Sigmoid colon (tissue), 7 donors: Measurements from ENCODE around the gene ANKRD33B. TPM values are rescaled to one million over a fixed set of nuclear protein-coding genes. Genes with fewer than 3 reads are reported as not detected.

ENCODE experiments used
- DNase-seq: peaks from one replicate; pipeline ENCODE4 v3.0.0-alpha.2; 2019
- H3K27ac ChIP-seq, 4 donors: fragments of 200-600 bp; sonication (generic); one replicate each; pipeline ENCODE4 v1.5.1; 2016 to 2019; ENCODE audit warnings: mild to moderate bottlenecking in 1 of 4
- H3K27me3 ChIP-seq, 3 donors: fragments of 200-600 bp; sonication (generic); one replicate each; pipeline ENCODE4 v1.5.1; 2019; ENCODE audit warnings: mild to moderate bottlenecking in 1 of 3
- H3K36me3 ChIP-seq, 4 donors: fragments of 200-600 bp; sonication (generic); one replicate each; pipeline ENCODE4 v1.5.1; 2016 to 2019
- H3K4me1 ChIP-seq, 4 donors: fragments of 200-600 bp; sonication (generic); one replicate each; pipeline ENCODE4 v1.5.1; 2017 to 2019
- H3K4me3 ChIP-seq, 4 donors: fragments of 200-600 bp; sonication (generic); one replicate each; pipeline ENCODE4 v1.5.1; 2017 to 2019; ENCODE audit warnings: mild to moderate bottlenecking in 2 of 4, moderate library complexity in 1 of 4
- H3K9me3 ChIP-seq, 4 donors: fragments of 200-600 bp in 3 of 4; sonication (generic) in 3 of 4; one replicate each; pipeline versions ENCODE4 v1.5.1 to v1.6.1; 2013 to 2019
- CTCF ChIP-seq, 4 experiments: fragments of 450-650 bp in 3 of 4; fragments of 200-600 bp in 1 of 4; IDR thresholded peaks; one replicate each; pipeline ENCODE4 v1.5.1; 2016 to 2019; ENCODE audit warnings: antibody characterized with exemption in 4 of 4, mild to moderate bottlenecking in 3 of 4, moderate library complexity in 2 of 4
- EP300 ChIP-seq, 4 donors: sonication (generic); formaldehyde crosslinking; IDR thresholded peaks; one replicate each; pipeline ENCODE4 v1.6.1; 2017; ENCODE audit warnings: antibody characterized with exemption in 4 of 4
- POLR2A ChIP-seq, 2 donors: fragments of 450-650 bp; IDR thresholded peaks; one replicate each; pipeline ENCODE4 v1.6.1; 2016; ENCODE audit warnings: antibody characterized with exemption in 2 of 2, mild to moderate bottlenecking in 2 of 2, moderate library complexity in 2 of 2
- POLR2AphosphoS5 ChIP-seq, 4 donors: sonication (generic); formaldehyde crosslinking; IDR thresholded peaks; one replicate each; pipeline ENCODE4 v1.6.1; 2017; ENCODE audit warnings: antibody characterized with exemption in 4 of 4
- WGBS, 2 donors: extraction: QIAGEN DNeasy Blood & Tissue Kit; methylation state at CpG; one replicate each; pipeline ENCODE4 v1.1.7; 2013; 5-methylcytosine and 5-hydroxymethylcytosine counted together
- intact Hi-C: fragments of 100-400 bp; cut with DNase I; formaldehyde crosslinking; loops from one replicate; pipeline ENCODE4 v1.15.1; 2023
- polyA plus RNA-seq, 3 donors: library from polyadenylated mRNA; stranded (reverse); fragments of 200-250 nt; gene quantifications; one replicate each; pipeline ENCODE4 v1.2.3, GENCODE V29; 2013
- total RNA-seq, 4 donors: library from RNA; depleted of rRNA; stranded (reverse); fragments of >200 nt; gene quantifications; one replicate each; pipeline ENCODE4 v1.1.0, GENCODE V29; 2016
- donor health status: healthy with polysubstance abuse.
- donor health status: Bipolar disorder and iron deficiency.
- donor health status: healthy.

The ANKRD33B gene
- total and polyA plus RNA-seq, 7 donors = 0.23 to 4.6 (median 2.7) TPM

- Histone ChIP-seq H3K9me3 (no peaks in the 10 kb centered on the region), H3K27ac (no peak overlapping the region), H3K27me3 (no peaks in the 10 kb centered on the region), H3K4me1 (no peaks in the 10 kb centered on the region), H3K4me3 (no peak overlapping the region), H3K36me3 (peaks cover 0 to 51% (median 21%) of the 10 kb centered on the region in 4 donors)
- intact Hi-C loops = no loop called here
- TF ChIP-seq EP300 (IDR thresholded peaks at IDR 0.05) (no peak), POLR2A (IDR thresholded peaks at IDR 0.05) (no peak)
- WGBS, 2 donors = 96% methylated on average over 7 of the region's 7 CpGs
- DNase-seq = no peak
Observed at GRCh38 chr5:10677533-10677932, 113.7 kb downstream of the ANKRD33B start.

GRCh38 chr5:10678244-10678643 lies 114.4 kb downstream of the ANKRD33B start:
- no peak for TF ChIP-seq CTCF (IDR thresholded peaks at IDR 0.05)
- TF ChIP-seq POLR2A (IDR thresholded peaks at IDR 0.05) = no peak
- TF ChIP-seq EP300 (IDR thresholded peaks at IDR 0.05) = no peak
- TF ChIP-seq POLR2AphosphoS5 (IDR thresholded peaks at IDR 0.05) = no peak
- 97 to 98% methylated on average over 2 of the region's 2 CpGs for WGBS, 2 donors
- no peaks in the 10 kb centered on the region for H3K4me1 ChIP-seq
- no peak for DNase-seq
- intact Hi-C loops = no loop called here
- no peaks in the 10 kb centered on the region for H3K27me3 ChIP-seq
- H3K9me3 ChIP-seq = no peaks in the 10 kb centered on the region
- H3K27ac ChIP-seq = no peak overlapping the region
- no peak overlapping the region for H3K4me3 ChIP-seq
- peaks cover 0 to 58% (median 24%) of the 10 kb centered on the region in 4 donors for H3K36me3 ChIP-seq

- Histone ChIP-seq H3K4me3 (no peak overlapping the region), H3K27me3 (no peaks in the 10 kb centered on the region), H3K27ac (no peak overlapping the region), H3K9me3 (no peaks in the 10 kb centered on the region), H3K4me1 (no peaks in the 10 kb centered on the region), H3K36me3 (peaks cover 0 to 61% (median 24%) of the 10 kb centered on the region in 4 donors)
- TF ChIP-seq EP300 (IDR thresholded peaks at IDR 0.05) = no peak
- no peak for TF ChIP-seq POLR2AphosphoS5 (IDR thresholded peaks at IDR 0.05)
- no peak for TF ChIP-seq CTCF (IDR thresholded peaks at IDR 0.05)
- TF ChIP-seq POLR2A (IDR thresholded peaks at IDR 0.05) = no peak
- intact Hi-C loops = no loop called here
- 94 to 95% methylated on average over 15 of the region's 15 CpGs for WGBS, 2 donors
- DNase-seq = no peak
Observed at GRCh38 chr5:10679336-10679988, 115.6 kb downstream of the ANKRD33B start.

- DNase-seq = no peak
- Histone ChIP-seq H3K9me3 (no peaks in the 10 kb centered on the region), H3K27ac (no peak overlapping the region), H3K36me3 (peaks cover 0 to 61% (median 24%) of the 10 kb centered on the region in 4 donors), H3K27me3 (no peaks in the 10 kb centered on the region), H3K4me1 (no peaks in the 10 kb centered on the region), H3K4me3 (no peak overlapping the region)
- intact Hi-C loops = no loop called here
- no peak for TF ChIP-seq POLR2A (IDR thresholded peaks at IDR 0.05)
- TF ChIP-seq POLR2AphosphoS5 (IDR thresholded peaks at IDR 0.05) = no peak
- TF ChIP-seq CTCF (IDR thresholded peaks at IDR 0.05) = no peak
- no peak for TF ChIP-seq EP300 (IDR thresholded peaks at IDR 0.05)
- 95 to 97% methylated on average over 16 to 17 of the region's 17 CpGs for WGBS, 2 donors
Observed at GRCh38 chr5:10680876-10681481, 117.1 kb downstream of the ANKRD33B start.

GRCh38 chr5:10681731-10682679 lies 118.1 kb downstream of the ANKRD33B start:
- H3K36me3 ChIP-seq = peaks cover 0 to 61% (median 24%) of the 10 kb centered on the region in 4 donors
- intact Hi-C loops = no loop called here
- H3K9me3 ChIP-seq = no peaks in the 10 kb centered on the region
- no peak for DNase-seq
- no peaks in the 10 kb centered on the region for H3K27me3 ChIP-seq
- H3K4me1 ChIP-seq = no peaks in the 10 kb centered on the region
- H3K4me3 ChIP-seq = no peak overlapping the region
- 80 to 92% methylated on average over 22 of the region's 22 CpGs for WGBS, 2 donors
- no peak for TF ChIP-seq POLR2A (IDR thresholded peaks at IDR 0.05)
- no peak for TF ChIP-seq POLR2AphosphoS5 (IDR thresholded peaks at IDR 0.05)
- no peak for TF ChIP-seq CTCF (IDR thresholded peaks at IDR 0.05)
- TF ChIP-seq EP300 (IDR thresholded peaks at IDR 0.05) = no peak
- H3K27ac ChIP-seq = no peak overlapping the region
